ENCODE data around the gene ERBB2. TPM values are rescaled to one million over a fixed set of nuclear protein-coding genes. Genes with fewer than 3 reads are reported as not detected.

ERBB2 gene
- total RNA-seq, 1 donor from 2014 or later = 7.1 TPM

DNA sequence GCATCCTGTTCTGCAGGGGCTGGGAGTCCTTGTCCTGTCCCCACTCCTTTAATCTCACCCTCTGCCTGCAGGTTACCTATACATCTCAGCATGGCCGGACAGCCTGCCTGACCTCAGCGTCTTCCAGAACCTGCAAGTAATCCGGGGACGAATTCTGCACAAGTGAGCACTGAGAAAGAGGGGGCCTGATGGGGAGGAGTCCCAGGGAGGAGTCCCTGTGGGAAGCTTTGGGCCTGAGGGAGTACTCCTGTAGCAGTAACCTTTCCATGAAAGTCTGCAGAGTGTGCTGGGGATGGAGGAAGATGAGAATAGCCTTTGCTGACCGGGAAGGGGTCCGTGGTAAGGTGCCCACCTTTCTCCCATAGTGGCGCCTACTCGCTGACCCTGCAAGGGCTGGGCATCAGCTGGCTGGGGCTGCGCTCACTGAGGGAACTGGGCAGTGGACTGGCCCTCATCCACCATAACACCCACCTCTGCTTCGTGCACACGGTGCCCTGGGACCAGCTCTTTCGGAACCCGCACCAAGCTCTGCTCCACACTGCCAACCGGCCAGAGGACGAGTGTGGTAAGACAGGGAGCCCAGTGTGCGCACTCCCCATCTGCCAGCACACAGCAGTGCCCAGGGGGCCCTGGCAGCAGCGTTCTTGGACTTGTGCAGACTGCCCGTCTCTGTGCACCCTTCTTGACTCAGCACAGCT, 15.7 kb downstream of the ERBB2 start:
- Mint-ChIP-seq H3K36me3 (ENCODE audit: low read depth) (no peaks in the 10 kb centered on the region), H3K4me1 (no peaks in the 10 kb centered on the region), H3K27ac (no peak overlapping the region), H3K4me3 (no peak overlapping the region), H3K27me3 (no peaks in the 10 kb centered on the region), H3K9me3 (no peaks in the 10 kb centered on the region)
- ChIA-PET POLR2A (no interaction called here), CTCF (no interaction called here)
- ATAC-seq (ENCODE audit: low read depth) = no peak
- no peak for DNase-seq
- intact Hi-C loops (cut with micrococcal nuclease) = no loop called here
- TF ChIP-seq, protein P1, sequence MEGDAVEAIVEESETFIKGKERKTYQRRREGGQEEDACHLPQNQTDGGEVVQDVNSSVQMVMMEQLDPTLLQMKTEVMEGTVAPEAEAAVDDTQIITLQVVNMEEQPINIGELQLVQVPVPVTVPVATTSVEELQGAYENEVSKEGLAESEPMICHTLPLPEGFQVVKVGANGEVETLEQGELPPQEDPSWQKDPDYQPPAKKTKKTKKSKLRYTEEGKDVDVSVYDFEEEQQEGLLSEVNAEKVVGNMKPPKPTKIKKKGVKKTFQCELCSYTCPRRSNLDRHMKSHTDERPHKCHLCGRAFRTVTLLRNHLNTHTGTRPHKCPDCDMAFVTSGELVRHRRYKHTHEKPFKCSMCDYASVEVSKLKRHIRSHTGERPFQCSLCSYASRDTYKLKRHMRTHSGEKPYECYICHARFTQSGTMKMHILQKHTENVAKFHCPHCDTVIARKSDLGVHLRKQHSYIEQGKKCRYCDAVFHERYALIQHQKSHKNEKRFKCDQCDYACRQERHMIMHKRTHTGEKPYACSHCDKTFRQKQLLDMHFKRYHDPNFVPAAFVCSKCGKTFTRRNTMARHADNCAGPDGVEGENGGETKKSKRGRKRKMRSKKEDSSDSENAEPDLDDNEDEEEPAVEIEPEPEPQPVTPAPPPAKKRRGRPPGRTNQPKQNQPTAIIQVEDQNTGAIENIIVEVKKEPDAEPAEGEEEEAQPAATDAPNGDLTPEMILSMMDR (IDR thresholded peaks at IDR 0.05) = no peak

DNA sequence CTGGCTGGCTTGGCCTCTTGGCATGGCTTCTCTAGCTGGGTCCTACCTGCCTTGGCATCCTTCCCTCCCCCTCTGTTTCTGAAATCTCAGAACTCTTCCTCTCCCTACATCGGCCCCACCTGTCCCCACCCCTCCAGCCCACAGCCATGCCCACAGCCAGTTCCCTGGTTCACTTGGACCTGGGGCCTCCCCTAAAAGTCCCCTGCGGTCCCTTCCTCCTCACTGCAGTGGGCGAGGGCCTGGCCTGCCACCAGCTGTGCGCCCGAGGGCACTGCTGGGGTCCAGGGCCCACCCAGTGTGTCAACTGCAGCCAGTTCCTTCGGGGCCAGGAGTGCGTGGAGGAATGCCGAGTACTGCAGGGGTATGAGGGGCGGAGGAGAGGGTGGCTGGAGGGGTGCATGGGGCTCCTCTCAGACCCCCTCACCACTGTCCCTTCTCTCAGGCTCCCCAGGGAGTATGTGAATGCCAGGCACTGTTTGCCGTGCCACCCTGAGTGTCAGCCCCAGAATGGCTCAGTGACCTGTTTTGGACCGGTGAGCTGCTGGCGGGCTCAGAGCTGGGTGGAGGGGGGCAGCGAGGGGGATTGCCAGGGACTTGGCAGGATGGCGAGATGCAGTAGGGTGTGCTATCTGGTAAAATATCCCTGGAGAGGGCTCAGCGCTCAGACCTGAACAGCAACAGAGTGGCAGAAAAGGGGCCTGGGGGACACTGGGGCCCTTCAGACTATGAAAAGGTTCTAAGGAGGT, 16.4 kb downstream of the ERBB2 start:
- Mint-ChIP-seq H3K4me3 (no peak overlapping the region), H3K4me1 (no peaks in the 10 kb centered on the region), H3K36me3 (ENCODE audit: low read depth) (no peaks in the 10 kb centered on the region), H3K27ac (no peak overlapping the region), H3K27me3 (no peaks in the 10 kb centered on the region), H3K9me3 (no peaks in the 10 kb centered on the region)
- TF ChIP-seq, protein P1 (IDR thresholded peaks at IDR 0.05) = no peak
- ChIA-PET POLR2A (interaction anchor here (0.6 kb wide), 1 partner anchor 846 kb away, joined by 8 read pairs; the partner anchor contains the start of gene LASP1), CTCF (no interaction called here)
- intact Hi-C loops (cut with micrococcal nuclease) = no loop called here
- ATAC-seq (ENCODE audit: low read depth) (no peak), DNase-seq (no peak)

DNA sequence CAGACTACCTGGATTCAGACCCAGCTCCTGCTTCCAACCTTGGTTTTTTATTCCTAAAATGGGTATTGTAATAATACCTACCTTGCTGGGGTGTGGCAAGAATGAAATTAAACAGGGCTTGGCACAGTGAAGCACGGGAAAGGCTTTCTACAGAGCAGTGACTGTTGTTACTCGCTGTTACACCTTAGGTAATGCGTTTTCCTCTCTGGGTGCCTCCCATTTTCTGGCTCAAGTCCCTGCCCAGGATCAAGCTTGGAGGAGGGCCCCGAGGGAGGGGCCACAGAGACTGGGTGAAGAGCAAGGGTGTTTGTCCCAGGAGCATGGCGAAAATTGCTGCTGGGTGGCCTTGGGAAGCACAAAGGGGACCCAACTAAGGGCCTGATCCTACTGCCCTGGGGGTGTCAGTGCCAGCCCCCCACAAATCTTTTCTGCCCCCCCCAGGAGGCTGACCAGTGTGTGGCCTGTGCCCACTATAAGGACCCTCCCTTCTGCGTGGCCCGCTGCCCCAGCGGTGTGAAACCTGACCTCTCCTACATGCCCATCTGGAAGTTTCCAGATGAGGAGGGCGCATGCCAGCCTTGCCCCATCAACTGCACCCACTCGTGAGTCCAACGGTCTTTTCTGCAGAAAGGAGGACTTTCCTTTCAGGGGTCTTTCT, 17.1 kb downstream of the ERBB2 start:
- DNase-seq (no peak), ATAC-seq (ENCODE audit: low read depth) (no peak)
- ChIA-PET CTCF (no interaction called here), POLR2A (no interaction called here)
- no peaks in the 10 kb centered on the region for H3K36me3 Mint-ChIP-seq (ENCODE audit: low read depth)
- TF ChIP-seq, protein P1 (IDR thresholded peaks at IDR 0.05) = no peak
- H3K4me1 Mint-ChIP-seq = no peaks in the 10 kb centered on the region
- H3K27ac Mint-ChIP-seq = no peak overlapping the region
- H3K4me3 Mint-ChIP-seq = no peak overlapping the region
- H3K9me3 Mint-ChIP-seq = no peaks in the 10 kb centered on the region
- intact Hi-C loops (cut with micrococcal nuclease) = no loop called here
- H3K27me3 Mint-ChIP-seq = no peaks in the 10 kb centered on the region

DNA sequence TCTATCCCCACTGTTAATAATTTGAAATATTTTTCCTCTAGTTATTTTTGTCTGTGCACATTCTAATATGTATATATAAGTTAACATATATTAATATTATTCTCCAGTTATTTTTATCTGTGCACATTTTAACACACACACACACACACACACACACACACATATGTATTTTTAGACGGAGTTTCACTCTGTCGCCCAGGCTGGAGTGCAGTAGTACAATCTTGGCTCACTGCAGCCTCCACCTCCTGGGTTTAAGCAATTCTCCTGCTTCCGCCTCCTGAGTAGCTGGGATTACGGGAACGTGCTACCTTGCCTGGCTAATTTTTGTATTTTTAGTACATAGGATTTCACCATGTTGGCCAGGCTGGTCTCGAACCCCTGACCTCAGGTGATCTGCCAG, 17.8 kb downstream of the ERBB2 start:
- Mint-ChIP-seq H3K36me3 (ENCODE audit: low read depth) (no peaks in the 10 kb centered on the region), H3K27ac (no peak overlapping the region), H3K4me3 (no peak overlapping the region), H3K9me3 (no peaks in the 10 kb centered on the region), H3K27me3 (no peaks in the 10 kb centered on the region), H3K4me1 (no peaks in the 10 kb centered on the region)
- CTCF ChIA-PET = no interaction called here
- POLR2A ChIA-PET = no interaction called here
- ATAC-seq (ENCODE audit: low read depth) (no peak), DNase-seq (no peak)
- intact Hi-C loops (cut with micrococcal nuclease) = no loop called here
- TF ChIP-seq, protein P1 (IDR thresholded peaks at IDR 0.05) = no peak
